Iris pigment epithelial cell (primary cell): ENCODE results near the gene XKR7.

Experiments used
- DNase-seq: peaks from one replicate; pipeline ENCODE4 v3.0.0-alpha.2; 2011; ENCODE audit warnings: low read depth

XKR7 gene

GRCh38 chr20:32045999-32046398, 78.0 kb downstream of the XKR7 start:
- DNase-seq, result no peak

GRCh38 chr20:32050324-32050841, 82.4 kb downstream of the XKR7 start:
- no peak for DNase-seq

GRCh38 chr20:32050851-32051556, 83.1 kb downstream of the XKR7 start:
- no peak for DNase-seq

- no peak for DNase-seq
Observed at GRCh38 chr20:32051720-32052089, 83.8 kb downstream of the XKR7 start.

- no peak for DNase-seq
Observed at GRCh38 chr20:32052090-32052777, 84.3 kb downstream of the XKR7 start, which contains the start of gene HCK. Gene HCK (plus strand): TSS chr20:32052242.

- no peak for DNase-seq
Observed at GRCh38 chr20:32052778-32053362, 84.9 kb downstream of the XKR7 start.
